Measurements from ENCODE around the gene SLC39A11. TPM values are rescaled to one million over a fixed set of nuclear protein-coding genes. Genes with fewer than 3 reads are reported as not detected.

The SLC39A11 gene
- total RNA-seq, 1 experiment from 2014 or later: 15.2 TPM

DNA sequence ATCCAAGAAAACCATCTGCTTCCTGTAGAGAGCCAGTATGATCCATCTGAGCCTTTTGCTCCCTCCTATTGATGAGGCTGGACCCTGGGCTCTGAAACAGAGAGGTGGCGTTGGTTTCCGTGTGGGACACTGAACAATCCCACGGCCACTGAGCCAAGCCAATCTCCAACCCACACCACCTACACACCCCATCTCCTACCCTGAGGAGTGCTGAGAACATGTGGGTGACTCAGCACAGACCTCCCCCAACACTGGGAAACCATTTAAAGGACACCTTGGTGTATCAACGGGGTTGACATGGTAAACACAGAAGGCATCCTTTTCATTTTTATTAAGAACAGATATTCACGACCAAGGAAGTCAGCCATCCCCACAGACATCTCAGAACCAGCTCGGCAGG lies 332.1 kb downstream of the SLC39A11 start:
- Histone ChIP-seq H3K14ac (ENCODE audit: insufficient read depth, low read length) (no peak overlapping the region; the same call in 1 of the 2 replicates), H3K9me3 (ENCODE audit: control insufficient read depth, low read depth, low read length) (no peaks in the 10 kb centered on the region), H4K20me1 (ENCODE audit: control insufficient read depth, insufficient read depth, insufficient read length) (no peaks in the 10 kb centered on the region), H2AK5ac (ENCODE audit: insufficient read length, low read length) (no peak overlapping the region), H3T11ph (ENCODE audit: low read length) (no peak overlapping the region), H3K56ac (ENCODE audit: insufficient read length, low read depth, low read length) (no peak overlapping the region), H2AFZ (ENCODE audit: low read length) (no peak overlapping the region), H3K4ac (ENCODE audit: low read depth, low read length) (no peak overlapping the region), H4K91ac (ENCODE audit: insufficient read length, low read depth, low read length) (no peak overlapping the region), H2BK5ac (ENCODE audit: insufficient read length, low read length) (no peak overlapping the region), H3K9ac (ENCODE audit: extremely low read depth, insufficient read length, low read length) (no peak overlapping the region), H3K4me2 (ENCODE audit: insufficient read depth, insufficient read length, low read length) (no peak overlapping the region), H3K79me1 (ENCODE audit: insufficient read depth, low read depth, low read length, poor library complexity, severe bottlenecking) (no peaks in the 10 kb centered on the region), H3K79me2 (ENCODE audit: insufficient read depth, low read length) (no peaks in the 10 kb centered on the region), H3K4me1 (ENCODE audit: insufficient read depth, low read length) (no peaks in the 10 kb centered on the region), H2BK120ac (ENCODE audit: low read depth, low read length, poor library complexity, severe bottlenecking) (no peak overlapping the region), H2BK20ac (ENCODE audit: low read depth, low read length, poor library complexity, severe bottlenecking) (no peak overlapping the region), H4K8ac (replicated peaks; ENCODE audit: insufficient read length, low read depth, low read length) (no peak overlapping the region), H2BK15ac (ENCODE audit: low read depth, low read length) (no peak overlapping the region), H3K27me3 (ENCODE audit: insufficient read depth, low read length) (peaks cover 20% of the 10 kb centered on the region; the same call in 1 of the 2 replicates), H3K23ac (ENCODE audit: insufficient read length, low read depth, low read length) (no peak overlapping the region), H2BK12ac (ENCODE audit: insufficient read length, low read depth, low read length) (no peak overlapping the region), H3K18ac (ENCODE audit: insufficient read length, low read depth, low read length) (no peak overlapping the region), H3K27ac (ENCODE audit: insufficient read length, low read depth, low read length) (no peak overlapping the region), H3K23me2 (ENCODE audit: insufficient read length, low read depth, low read length, poor library complexity, severe bottlenecking) (no peaks in the 10 kb centered on the region), H4K5ac (ENCODE audit: insufficient read length, low read depth, low read length) (no peak overlapping the region)
- H3K36me3 Mint-ChIP-seq (ENCODE audit: insufficient read depth in 1 of 3, low read depth in 3 of 3): peaks cover 0 to 2% (median 0%) of the 10 kb centered on the region in 3 experiments; a peak in 2 of 7 replicates
- no peak overlapping the region for H3K27ac Mint-ChIP-seq
- DNase-seq: no peak
- no CpG with 5 or more reads among the region's 6 CpGs for WGBS (ENCODE audit: extremely low coverage, insufficient read length, low lambda C conversion rate)
- TF ChIP-seq, protein P1, sequence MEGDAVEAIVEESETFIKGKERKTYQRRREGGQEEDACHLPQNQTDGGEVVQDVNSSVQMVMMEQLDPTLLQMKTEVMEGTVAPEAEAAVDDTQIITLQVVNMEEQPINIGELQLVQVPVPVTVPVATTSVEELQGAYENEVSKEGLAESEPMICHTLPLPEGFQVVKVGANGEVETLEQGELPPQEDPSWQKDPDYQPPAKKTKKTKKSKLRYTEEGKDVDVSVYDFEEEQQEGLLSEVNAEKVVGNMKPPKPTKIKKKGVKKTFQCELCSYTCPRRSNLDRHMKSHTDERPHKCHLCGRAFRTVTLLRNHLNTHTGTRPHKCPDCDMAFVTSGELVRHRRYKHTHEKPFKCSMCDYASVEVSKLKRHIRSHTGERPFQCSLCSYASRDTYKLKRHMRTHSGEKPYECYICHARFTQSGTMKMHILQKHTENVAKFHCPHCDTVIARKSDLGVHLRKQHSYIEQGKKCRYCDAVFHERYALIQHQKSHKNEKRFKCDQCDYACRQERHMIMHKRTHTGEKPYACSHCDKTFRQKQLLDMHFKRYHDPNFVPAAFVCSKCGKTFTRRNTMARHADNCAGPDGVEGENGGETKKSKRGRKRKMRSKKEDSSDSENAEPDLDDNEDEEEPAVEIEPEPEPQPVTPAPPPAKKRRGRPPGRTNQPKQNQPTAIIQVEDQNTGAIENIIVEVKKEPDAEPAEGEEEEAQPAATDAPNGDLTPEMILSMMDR (conservative IDR thresholded peaks at IDR 0.05): no peak
- peaks cover 4 to 6% of the 10 kb centered on the region in 2 experiments for H3K4me1 Mint-ChIP-seq
- no peak overlapping the region for H3K4me3 Mint-ChIP-seq
- H3K9me3 Mint-ChIP-seq: peaks cover 3% of the 10 kb centered on the region in 2 experiments; a peak in 3 of 5 replicates
- peaks cover 59% of the 10 kb centered on the region for H3K27me3 Mint-ChIP-seq (ENCODE audit: low read depth)
